C1 segment of cervical spinal cord (tissue), 14 donors: Measurements from ENCODE around the gene SIAH3.

Experiments used
- DNase-seq, 14 donors: peaks; one replicate each; lab custom pipeline; 2025; lab: John Stamatoyannopoulos, UW

Gene SIAH3

GRCh38 chr13:45823583-45823982 is 28.0 kb downstream of the SIAH3 start:
- no peak for DNase-seq

GRCh38 chr13:45821811-45822210 is 29.7 kb downstream of the SIAH3 start:
- no peak for DNase-seq

GRCh38 chr13:45820106-45820838 is 31.3 kb downstream of the SIAH3 start:
- DNase-seq: no peak

- no peak for DNase-seq
Measured at GRCh38 chr13:45817833-45818232, 33.7 kb downstream of the SIAH3 start.

- no peak for DNase-seq
Measured at GRCh38 chr13:45816427-45816826, 35.1 kb downstream of the SIAH3 start.

GRCh38 chr13:45812695-45813372 is 38.7 kb downstream of the SIAH3 start:
- DNase-seq: no peak

GRCh38 chr13:45811891-45812694 is 39.5 kb downstream of the SIAH3 start:
- DNase-seq: no peak

GRCh38 chr13:45809801-45810394 is 41.7 kb downstream of the SIAH3 start:
- peak in 1 of 14 donors; percentile 7 for DNase-seq

- no peak for DNase-seq
Measured at GRCh38 chr13:45808925-45809324, 42.6 kb downstream of the SIAH3 start.

GRCh38 chr13:45807520-45808099 is 43.9 kb downstream of the SIAH3 start:
- DNase-seq: peak in 1 of 14 donors; percentile 4

GRCh38 chr13:45800485-45800884 is 51.1 kb downstream of the SIAH3 start:
- DNase-seq: no peak

- peak in 1 of 14 donors; percentile 2 for DNase-seq
Measured at GRCh38 chr13:45799451-45799850, 52.1 kb downstream of the SIAH3 start.

GRCh38 chr13:45798851-45799250 is 52.7 kb downstream of the SIAH3 start:
- no peak for DNase-seq

GRCh38 chr13:45796426-45797235 is 54.9 kb downstream of the SIAH3 start:
- DNase-seq: no peak

GRCh38 chr13:45792827-45793303 is 58.7 kb downstream of the SIAH3 start:
- no peak for DNase-seq

GRCh38 chr13:45788011-45788410 is 63.5 kb downstream of the SIAH3 start:
- DNase-seq: no peak

GRCh38 chr13:45787346-45787745 is 64.2 kb downstream of the SIAH3 start:
- no peak for DNase-seq

GRCh38 chr13:45786293-45786920 is 65.1 kb downstream of the SIAH3 start:
- DNase-seq: no peak

GRCh38 chr13:45784755-45785675 is 66.5 kb downstream of the SIAH3 start:
- no peak for DNase-seq
